GM10248 (cell line): ENCODE results near the gene GPR65.
A peak's percentile ranks its signal among the peaks of the same experiment; 100 is the strongest.

Experiments
- CTCF ChIA-PET: fragments of 300-600 bp; sonication (Branson Sonifier 250); formaldehyde crosslinking; extraction: SDS; loops from one replicate; lab custom pipeline; 2021; ENCODE audit warnings: antibody characterized with exemption; lab: Yijun Ruan, JAX
- POLR2A ChIA-PET: fragments of 350-650 bp; sonication (Branson Sonifier 250); formaldehyde crosslinking; extraction: SDS; loops from one replicate; lab custom pipeline; 2020; ENCODE audit warnings: antibody characterized with exemption; lab: Yijun Ruan, JAX
- DNase-seq: peaks from one replicate; pipeline ENCODE4 v3.0.0; 2012; ENCODE audit errors: extremely low spot score
- CTCF ChIP-seq: IDR thresholded peaks from 2 replicates; pipeline ENCODE4 v1.5.1; 2012; ENCODE audit warnings: mild to moderate bottlenecking, low read depth; ENCODE audit errors: extremely low read depth, missing control alignments, control extremely low read depth

Gene GPR65

GRCh38 chr14:88005050-88005481 is at the start of gene GPR65:
Gene GPR65 (plus strand): TSS chr14:88005135. CDS start chr14:88010848, 5,713 bp downstream.
- POLR2A ChIA-PET: interaction anchor here (0.5 to 0.9 kb wide), 2 partner anchors 10 to 177 kb away, joined by 3 to 6 read pairs; no protein-coding TSS in a partner anchor
- peak; percentile 23 for DNase-seq
- CTCF ChIA-PET: interaction anchor here (1.2 to 2.0 kb wide), 4 partner anchors 10 to 185 kb away, joined by 3 to 10 read pairs (median 4); partner anchors contain the start of gene GALC
- TF ChIP-seq CTCF: no peak

GRCh38 chr14:87955501-87955900 is 49.4 kb upstream of the GPR65 start:
- DNase-seq: no peak
- POLR2A ChIA-PET: no interaction called here
- TF ChIP-seq CTCF: no peak
- CTCF ChIA-PET: interaction anchor here (1.4 to 2.4 kb wide), 2 partner anchors 9 to 10 kb away, joined by 3 to 23 read pairs; no protein-coding TSS in a partner anchor

- POLR2A ChIA-PET: no interaction called here
- DNase-seq: no peak
- TF ChIP-seq CTCF: no peak
- CTCF ChIA-PET: interaction anchor here (1.3 kb wide), 1 partner anchor 14 kb away, joined by 6 read pairs; no protein-coding TSS in a partner anchor
Measured at GRCh38 chr14:87960013-87960787, 44.7 kb upstream of the GPR65 start.

- ChIA-PET CTCF (interaction anchor here (1.0 to 1.3 kb wide), 2 partner anchors 15 to 207 kb away, joined by 3 to 6 read pairs; no protein-coding TSS in a partner anchor), POLR2A (no interaction called here)
- no peak for DNase-seq
- TF ChIP-seq CTCF: no peak
Measured at GRCh38 chr14:87961246-87961645, 43.7 kb upstream of the GPR65 start.

GRCh38 chr14:87966816-87967215 is 38.1 kb upstream of the GPR65 start:
- no peak for TF ChIP-seq CTCF
- ChIA-PET CTCF (interaction anchor here (0.9 to 1.4 kb wide), 2 partner anchors 9 to 18 kb away, joined by 3 read pairs; no protein-coding TSS in a partner anchor), POLR2A (no interaction called here)
- no peak for DNase-seq

GRCh38 chr14:87967496-87967895 is 37.4 kb upstream of the GPR65 start:
- no peak for TF ChIP-seq CTCF
- CTCF ChIA-PET: interaction anchor here (0.9 to 2.2 kb wide), 4 partner anchors 9 to 22 kb away, joined by 3 to 13 read pairs (median 4); no protein-coding TSS in a partner anchor

More at GRCh38 chr14:87967496-87967895, 37.4 kb upstream of the GPR65 start:
- POLR2A ChIA-PET: no interaction called here
- no peak for DNase-seq
